ENCODE measurements around the gene CPT1A.
A peak's percentile ranks its signal among the peaks of the same experiment; 100 is the strongest.
"Not testable (repeated sequence)": the region's sequence is repeated elsewhere in the genome, so short reads cannot be mapped to it uniquely, and the experiment has no call there.

The CPT1A gene

DNA sequence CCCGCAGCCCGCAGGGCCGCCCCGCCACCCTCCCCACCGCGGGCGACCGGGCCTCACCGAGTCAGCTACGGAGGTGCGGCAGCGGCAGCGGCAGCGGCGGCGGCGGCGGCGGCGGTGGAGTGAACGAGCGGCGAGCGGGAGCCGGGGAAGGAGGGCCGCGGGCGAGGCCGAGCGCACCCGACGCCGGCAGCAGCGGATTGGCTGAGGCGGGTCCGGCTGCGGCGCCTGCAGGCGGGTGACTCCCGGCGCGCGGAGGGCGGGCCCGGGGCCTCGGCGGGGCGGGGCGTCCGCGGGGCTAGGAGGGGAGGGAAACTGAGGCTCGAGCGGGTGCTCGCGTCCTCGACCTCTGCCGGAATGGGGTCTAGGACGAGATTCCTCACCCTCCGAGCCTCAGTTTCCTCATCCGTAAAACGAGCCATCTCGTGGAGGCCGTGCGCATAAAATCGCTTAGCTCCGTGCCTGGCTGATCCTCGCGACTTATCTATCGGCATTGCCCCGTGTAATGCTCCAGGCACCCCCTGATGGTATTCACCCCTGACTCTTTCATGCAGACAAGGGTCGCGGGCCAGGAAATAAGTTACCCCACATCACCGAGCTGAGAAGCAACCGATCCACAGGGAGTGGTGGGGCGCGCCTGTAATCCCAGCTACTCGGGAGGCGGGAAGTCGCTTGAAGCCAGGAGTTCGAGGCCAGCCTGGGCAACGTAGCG is at the start of gene CPT1A:
TSS of gene CPT1A (minus strand) at position 199 of the 709 bp plus-strand sequence. CDS start 26,442 bp downstream, outside the sequence.
- DNase-seq, result peak in 9 of 10 donors; percentile 16 to 94 (median 52)
- intact Hi-C loops (cut with DNase I), result no loop called here

GRCh38 chr11:68890490-68891231 is 48.9 kb upstream of the CPT1A start:
- intact Hi-C loops (cut with DNase I), result no loop called here
- peak; percentile 30 to 92 (median 54) for DNase-seq

GRCh38 chr11:68889948-68890446 is 48.3 kb upstream of the CPT1A start:
- DNase-seq, result peak in 2 of 10 donors; percentile 56 to 59
- intact Hi-C loops (cut with DNase I), result no loop called here

DNA sequence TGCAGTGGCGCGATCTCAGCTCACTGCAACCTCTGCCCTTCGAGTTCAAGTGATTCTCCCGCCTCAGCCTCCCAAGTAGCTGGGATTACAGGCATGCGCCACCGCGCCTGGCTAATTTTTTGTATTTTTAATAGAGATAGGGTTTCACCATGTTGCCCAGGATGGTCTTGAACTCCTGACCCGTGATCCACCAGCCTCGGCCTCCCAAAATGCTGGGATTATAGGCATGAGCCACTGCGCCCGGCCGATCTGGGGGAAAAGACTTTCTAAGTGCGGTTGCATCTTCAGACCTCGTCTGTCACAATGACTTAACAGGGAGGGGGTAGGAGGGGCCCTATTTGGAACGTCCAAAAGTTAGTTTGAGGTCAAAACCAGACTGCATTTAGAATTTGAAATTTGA is 43.1 kb upstream of the CPT1A start:
- intact Hi-C loops (cut with DNase I), result not testable (repeated sequence)
- peak in 2 of 10 donors; percentile 21 to 22 for DNase-seq

DNA sequence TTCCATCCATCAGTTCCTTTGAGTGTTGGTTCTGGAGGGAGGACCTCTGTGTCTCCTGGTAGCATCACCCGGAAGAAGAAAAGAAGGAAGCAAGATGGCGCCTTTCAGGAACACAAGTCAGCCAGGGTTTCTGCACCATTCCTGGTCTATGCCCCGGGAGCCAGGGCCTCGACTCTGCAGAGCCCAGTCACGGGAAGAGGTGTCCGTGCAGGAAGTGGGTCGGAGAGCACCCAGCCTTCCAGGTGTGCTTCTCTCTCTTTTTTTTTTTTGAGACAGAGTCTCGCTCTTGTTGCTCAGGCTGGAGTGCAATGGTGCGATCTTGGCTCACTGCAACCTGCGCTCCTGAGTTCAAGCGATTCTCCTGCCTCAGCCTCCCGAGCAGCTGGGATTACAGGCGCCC is 40.7 kb upstream of the CPT1A start:
- DNase-seq, result peak in 3 of 10 donors; percentile 30 to 55 (median 54)
- intact Hi-C loops (cut with DNase I), result no loop called here

- intact Hi-C loops (cut with DNase I), result no loop called here
- peak in 2 of 10 donors; percentile 4 to 10 for DNase-seq
Measured at GRCh38 chr11:68881320-68881719, 39.6 kb upstream of the CPT1A start.

- DNase-seq, result peak in 1 of 10 donors; percentile 9
- intact Hi-C loops (cut with DNase I), result no loop called here
Measured at GRCh38 chr11:68880851-68881250, 39.1 kb upstream of the CPT1A start.

DNA sequence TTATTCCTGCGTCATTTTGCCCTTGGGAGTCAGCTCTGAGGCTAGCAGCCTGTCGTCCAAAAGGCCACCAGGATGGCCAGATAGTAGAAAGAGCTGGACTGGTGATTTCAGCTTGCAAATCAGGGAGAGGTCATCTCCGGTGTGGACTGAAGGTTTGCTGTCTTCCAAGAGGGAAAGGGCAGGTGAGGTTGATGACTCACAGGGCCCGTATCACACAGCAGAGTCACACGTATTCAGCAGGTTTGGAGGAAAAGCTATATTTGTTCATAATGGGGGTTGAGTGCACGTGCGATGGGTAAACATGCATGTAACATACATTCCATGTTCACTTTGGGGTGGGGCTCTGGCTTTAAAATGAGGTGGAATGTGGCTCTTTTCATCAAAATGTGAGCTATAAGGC is 36.3 kb upstream of the CPT1A start:
- intact Hi-C loops (cut with DNase I), result no loop called here
- DNase-seq, result peak in 1 of 10 donors; percentile 21

- intact Hi-C loops (cut with DNase I), result no loop called here
- peak in 2 of 10 donors; percentile 8 to 31 for DNase-seq
Measured at GRCh38 chr11:68872216-68873003, 30.7 kb upstream of the CPT1A start.

DNA sequence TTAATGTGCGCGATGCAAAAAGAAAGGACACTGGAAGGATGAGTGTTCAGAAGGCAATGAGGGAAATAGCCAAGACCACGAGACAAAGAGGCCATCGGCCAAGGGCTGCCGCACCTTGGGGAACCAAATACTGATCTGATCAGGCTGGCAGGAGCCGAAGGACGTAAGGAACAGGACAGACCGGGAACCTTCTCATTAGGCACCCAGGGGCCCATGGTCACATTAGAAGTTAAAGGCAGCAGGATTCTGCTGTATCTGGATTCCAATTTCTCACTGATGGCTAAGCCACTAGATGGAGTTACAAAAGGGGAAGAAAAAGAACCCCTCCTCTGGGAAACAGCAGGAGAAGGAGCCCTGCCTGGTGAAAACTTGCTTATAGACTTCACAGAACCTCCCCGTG is 28.8 kb upstream of the CPT1A start:
- intact Hi-C loops (cut with DNase I), result no loop called here
- peak in 2 of 10 donors; percentile 12 to 16 for DNase-seq

GRCh38 chr11:68868221-68868835 is 26.6 kb upstream of the CPT1A start:
- intact Hi-C loops (cut with DNase I), result no loop called here
- peak in 2 of 10 donors; percentile 17 to 48 for DNase-seq

- DNase-seq, result peak in 3 of 10 donors; percentile 33 to 57 (median 39)
- intact Hi-C loops (cut with DNase I), result no loop called here
Measured at GRCh38 chr11:68867066-68867465, 25.4 kb upstream of the CPT1A start.

- DNase-seq, result peak in 3 of 10 donors; percentile 39 to 65 (median 49)
- intact Hi-C loops (cut with DNase I), result no loop called here
Measured at GRCh38 chr11:68865241-68865640, 23.5 kb upstream of the CPT1A start.

- intact Hi-C loops (cut with DNase I), result no loop called here
- peak in 3 of 10 donors; percentile 14 to 29 (median 14) for DNase-seq
Measured at GRCh38 chr11:68863553-68864265, 22.0 kb upstream of the CPT1A start.

DNA sequence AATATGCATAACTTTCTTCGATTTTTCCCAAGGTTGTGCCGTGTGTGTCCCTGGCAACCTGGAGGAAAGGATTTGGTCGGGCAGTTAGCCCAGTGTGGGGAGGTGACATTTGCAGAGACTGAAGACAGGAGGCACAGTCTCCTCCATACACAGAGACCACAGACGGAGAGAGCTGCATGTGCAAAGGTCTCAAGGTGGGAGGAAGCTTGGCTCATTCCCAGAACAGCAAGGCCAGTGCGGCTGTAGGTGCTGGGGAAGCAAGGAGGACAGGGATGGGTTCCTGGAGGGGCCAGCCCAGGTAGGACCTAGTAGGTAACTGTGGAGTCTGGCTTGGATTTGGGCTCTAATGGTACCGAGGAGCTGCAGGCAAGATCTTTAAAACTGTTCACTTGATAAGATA is 20.7 kb upstream of the CPT1A start:
- peak in 3 of 10 donors; percentile 23 to 42 (median 40) for DNase-seq
- intact Hi-C loops (cut with DNase I), result no loop called here

DNA sequence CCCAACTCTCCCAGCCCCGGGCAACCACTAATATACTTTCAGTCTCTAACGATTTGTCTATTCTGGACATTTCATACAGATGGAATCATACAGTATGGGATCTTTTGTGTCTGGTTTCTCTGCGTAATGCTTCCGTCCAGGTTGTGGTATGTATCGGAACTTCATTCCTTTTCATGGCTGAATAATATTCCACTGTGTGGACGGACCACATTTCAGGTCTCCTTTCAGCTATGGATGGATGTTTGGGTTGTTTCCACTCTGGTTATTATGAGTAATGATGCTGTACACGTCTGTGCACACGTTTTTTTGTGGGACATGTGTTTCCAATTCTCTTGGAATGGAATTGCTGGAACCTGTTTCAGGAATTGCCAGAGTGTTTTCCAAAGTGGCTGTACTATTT is 17.4 kb upstream of the CPT1A start:
- intact Hi-C loops (cut with DNase I), result no loop called here
- peak in 1 of 10 donors; percentile 2 for DNase-seq

GRCh38 chr11:68857037-68857586 is 15.4 kb upstream of the CPT1A start:
- peak in 1 of 10 donors; percentile 2 for DNase-seq
- intact Hi-C loops (cut with DNase I), result no loop called here

- intact Hi-C loops (cut with DNase I), result not testable (repeated sequence)
- peak in 2 of 10 donors; percentile 21 to 39 for DNase-seq
Measured at GRCh38 chr11:68856425-68857030, 14.8 kb upstream of the CPT1A start.

Measured in posterior cingulate gyrus (tissue), 11 donors.